B cell (primary cell): Measurements from ENCODE around the gene NOTCH1. TPM values are rescaled to one million over a fixed set of nuclear protein-coding genes. Genes with fewer than 3 reads are reported as not detected.

Experiments
- ATAC-seq: fragments of 200-7000 bp; cut with Tn5 transposase; one replicate; pipeline ENCODE4 v1.10.0; 2021; ENCODE audit warnings: low read depth, mild to moderate bottlenecking, moderate number of reproducible peaks, moderate library complexity
- CTCF ChIA-PET: fragments of 350-600 bp; sonication (Branson Sonifier 250); formaldehyde crosslinking; loops from one replicate; lab custom pipeline; 2021; ENCODE audit warnings: antibody characterized with exemption, inconsistent platforms; lab: Charles Lee
- POLR2A ChIA-PET: fragments of 350-600 bp; sonication (Branson Sonifier 250); formaldehyde crosslinking; loops from one replicate; lab custom pipeline; 2021; ENCODE audit warnings: antibody characterized with exemption; lab: Charles Lee
- DNase-seq: peaks from one replicate; pipeline ENCODE4 v3.0.0; 2013
- H2AFZ ChIP-seq: 2 replicates; pipeline ENCODE4 v1.6.1; 2012; ENCODE audit warnings: mild to moderate bottlenecking, low read depth, low read length; ENCODE audit not compliant: insufficient read depth, poor library complexity, severe bottlenecking
- H3K27ac ChIP-seq, 2 donors: 1 replicate in 1 of 2; 2 replicates in 1 of 2; pipeline ENCODE4 v1.5.1; 2012 to 2013; ENCODE audit warnings: low read length in 2 of 2, mild to moderate bottlenecking in 2 of 2, moderate library complexity in 1 of 2
- H3K27me3 ChIP-seq, 4 experiments: fragments of 200-600 bp in 1 of 4; sonication (generic) in 1 of 4; replicated peaks in 1 of 4; 1 replicate in 2 of 4; 2 replicates in 2 of 4; pipeline versions ENCODE4 v1.6.1 to v1.7.0; 2013 to 2016; ENCODE audit warnings: low read length in 3 of 4, mild to moderate bottlenecking in 2 of 4, mixed read lengths in 1 of 4, moderate library complexity in 1 of 4; ENCODE audit not compliant: insufficient read depth in 4 of 4, control insufficient read depth in 3 of 4; ENCODE audit errors: control extremely low read depth in 1 of 4
- H3K36me3 ChIP-seq, 2 experiments: replicated peaks in 1 of 2; 1 replicate in 1 of 2; 2 replicates in 1 of 2; pipeline versions ENCODE4 v1.6.1 to v1.7.1; 2013; ENCODE audit warnings: low read length in 1 of 2; ENCODE audit not compliant: insufficient read depth in 2 of 2, control insufficient read depth in 1 of 2; ENCODE audit errors: control extremely low read depth in 1 of 2, extremely low read depth in 1 of 2
- H3K4me1 ChIP-seq, 2 donors: fragments of 200-600 bp in 1 of 2; sonication (generic) in 1 of 2; 1 replicate in 1 of 2; 2 replicates in 1 of 2; pipeline versions ENCODE4 v1.5.1 to v1.6.1; 2013 to 2017; ENCODE audit warnings: low read length in 2 of 2; ENCODE audit not compliant: control insufficient read depth in 2 of 2, insufficient read depth in 2 of 2
- H3K4me2 ChIP-seq: replicated peaks from 2 replicates; pipeline ENCODE3; 2012; ENCODE audit warnings: mild to moderate bottlenecking, low read depth, low read length; ENCODE audit not compliant: poor library complexity, severe bottlenecking
- H3K4me3 ChIP-seq, 5 experiments: fragments of 200-600 bp in 1 of 5; sonication (generic) in 1 of 5; 1 replicate in 3 of 5; 2 replicates in 2 of 5; pipeline versions ENCODE4 v1.5.1 to v1.7.0; 2011 to 2016; ENCODE audit warnings: low read length in 4 of 5, mild to moderate bottlenecking in 4 of 5, low read depth in 2 of 5, control low read depth in 1 of 5, moderate library complexity in 1 of 5; ENCODE audit not compliant: insufficient read depth in 1 of 5; ENCODE audit errors: control extremely low read depth in 1 of 5, extremely low read depth in 1 of 5
- H3K79me2 ChIP-seq: fragments of 200-600 bp; sonication (generic); one replicate; pipeline ENCODE4 v1.6.0; 2016; ENCODE audit warnings: low read length; ENCODE audit not compliant: control insufficient read depth, insufficient read depth
- H3K9ac ChIP-seq: fragments of 200-600 bp; sonication (generic); 2 replicates; pipeline ENCODE4 v1.6.1; 2017; ENCODE audit warnings: mild to moderate bottlenecking, low read length, moderate library complexity
- H3K9me3 ChIP-seq, 3 donors: one replicate each; pipeline versions ENCODE4 v1.6.1 to v1.7.1; 2013; ENCODE audit warnings: low read length in 2 of 3; ENCODE audit not compliant: control insufficient read depth in 2 of 3, insufficient read depth in 1 of 3; ENCODE audit errors: control extremely low read depth in 1 of 3
- H4K20me1 ChIP-seq: 2 replicates; pipeline ENCODE4 v1.6.0; 2012; ENCODE audit warnings: mild to moderate bottlenecking, low read length; ENCODE audit not compliant: insufficient read depth, control insufficient read depth, poor library complexity, severe bottlenecking
- H3K27ac Mint-ChIP-seq: one replicate; pipeline ENCODE4 v1.8.0; 2021; ENCODE audit warnings: mixed read lengths
- H3K27me3 Mint-ChIP-seq: one replicate; pipeline ENCODE4 v1.8.0; 2021; ENCODE audit warnings: mixed read lengths
- H3K4me1 Mint-ChIP-seq: one replicate; pipeline ENCODE4 v1.8.0; 2021; ENCODE audit warnings: mixed read lengths
- H3K4me3 Mint-ChIP-seq: one replicate; pipeline ENCODE4 v1.8.0; 2021; ENCODE audit warnings: mixed read lengths
- H3K9me3 Mint-ChIP-seq: one replicate; pipeline ENCODE4 v1.8.0; 2022; ENCODE audit warnings: mixed read lengths; ENCODE audit not compliant: insufficient read depth
- CTCF ChIP-seq: fragments of 200-600 bp; IDR thresholded peaks from one replicate; pipeline ENCODE4 v1.8.0; 2022; ENCODE audit warnings: antibody characterized with exemption, mild to moderate bottlenecking
- EZH2 ChIP-seq: IDR thresholded peaks from 2 replicates; pipeline ENCODE4 v1.6.1; 2012; ENCODE audit warnings: borderline replicate concordance, low read depth, mild to moderate bottlenecking, moderate library complexity, low read length; ENCODE audit not compliant: insufficient read depth, poor library complexity, severe bottlenecking
- WGBS: methylation state at CpG from one replicate; pipeline ENCODE4 v1.1.5; 2013; ENCODE audit warnings: missing lambda C conversion rate; ENCODE audit not compliant: insufficient coverage; 5-methylcytosine and 5-hydroxymethylcytosine counted together
- intact Hi-C: fragments of 100-400 bp; cut with micrococcal nuclease; formaldehyde crosslinking; loops from one replicate; pipeline ENCODE4 v1.10.0; 2022
- polyA plus RNA-seq: library from polyadenylated mRNA; depleted of rRNA; stranded (reverse); fragments of >200 nt; gene quantifications from 2 replicates; pipeline ENCODE4 v1.2.3, GENCODE V29; 2012
- total RNA-seq, 2 donors: library from RNA; stranded (reverse); fragments of 120-200 nt in 1 of 2; gene quantifications; 1 replicate in 1 of 2; 2 replicates in 1 of 2; pipeline versions ENCODE4 v1.2.3 to v1.2.4, GENCODE V29; 2013 to 2022

Gene NOTCH1
- total and polyA plus RNA-seq, 2 donors (not counting 1 experiment from before 2014, with no cell fraction given): 16.6 to 38.5 TPM

GRCh38 chr9:136515276-136515675, 30.6 kb downstream of the NOTCH1 start:
- Histone ChIP-seq H3K9me3 (peaks cover 0 to 7% (median 0%) of the 10 kb centered on the region in 3 donors), H3K4me2 (no peak overlapping the region), H3K27me3 (no peaks in the 10 kb centered on the region), H4K20me1 (peaks cover 44% of the 10 kb centered on the region), H3K79me2 (peaks cover 4% of the 10 kb centered on the region), H3K4me1 (peaks cover 0 to 3% of the 10 kb centered on the region in 2 donors), H3K4me3 (no peak overlapping the region), H3K36me3 (peaks cover 0 to 85% of the 10 kb centered on the region in 2 experiments), H2AFZ (no peak overlapping the region), H3K9ac (no peak overlapping the region), H3K27ac (no peak overlapping the region)
- H3K4me1 Mint-ChIP-seq: peaks cover 3% of the 10 kb centered on the region
- H3K27ac Mint-ChIP-seq: no peak overlapping the region
- no peaks in the 10 kb centered on the region for H3K27me3 Mint-ChIP-seq
- no peak for ATAC-seq
- DNase-seq: no peak
- ChIA-PET CTCF (no interaction called here), POLR2A (no interaction called here)
- 99% methylated on average over 28 of the region's 28 CpGs for WGBS
- intact Hi-C loops: no loop called here
- no peak overlapping the region for H3K4me3 Mint-ChIP-seq
- TF ChIP-seq EZH2 (no peak), CTCF (no peak)
- H3K9me3 Mint-ChIP-seq: no peaks in the 10 kb centered on the region

GRCh38 chr9:136514022-136514714, 31.7 kb downstream of the NOTCH1 start:
- 92% methylated on average over 29 of the region's 29 CpGs for WGBS
- Mint-ChIP-seq H3K4me1 (no peaks in the 10 kb centered on the region), H3K9me3 (no peaks in the 10 kb centered on the region), H3K27me3 (no peaks in the 10 kb centered on the region), H3K27ac (no peak overlapping the region), H3K4me3 (no peak overlapping the region)
- intact Hi-C loops: no loop called here
- H3K9ac ChIP-seq: no peak overlapping the region
- H4K20me1 ChIP-seq: peaks cover 33% of the 10 kb centered on the region
- H3K4me2 ChIP-seq: no peak overlapping the region
- no peaks in the 10 kb centered on the region for H3K27me3 ChIP-seq
- peaks cover 0 to 91% of the 10 kb centered on the region in 2 experiments for H3K36me3 ChIP-seq
- H3K4me3 ChIP-seq: no peak overlapping the region
- ChIA-PET CTCF (interaction anchor here (0.6 kb wide), 1 partner anchor 16 kb away, joined by 3 read pairs; no protein-coding TSS in a partner anchor), POLR2A (no interaction called here)
- no peaks in the 10 kb centered on the region for H3K4me1 ChIP-seq
- H2AFZ ChIP-seq: no peak overlapping the region
- no peaks in the 10 kb centered on the region for H3K79me2 ChIP-seq
- no peak for ATAC-seq
- TF ChIP-seq EZH2 (no peak), CTCF (no peak)
- H3K9me3 ChIP-seq: peaks cover 0 to 7% (median 0%) of the 10 kb centered on the region in 3 donors
- DNase-seq: no peak
- no peak overlapping the region for H3K27ac ChIP-seq
